Activated T-cell treated with anti-CD3 and anti-CD28 coated beads for 24 hours (primary cell): ENCODE results near the gene SH3PXD2B.
"Not testable (repeated sequence)": the region's sequence is repeated elsewhere in the genome, so short reads cannot be mapped to it uniquely, and the experiment has no call there.

ENCODE experiments used
- DNase-seq: peaks from one replicate; pipeline ENCODE4 v3.0.0-alpha.2; 2020; ENCODE audit warnings: low read depth

The SH3PXD2B gene

GRCh38 chr5:172485511-172486202, 31.3 kb upstream of the SH3PXD2B start:
- DNase-seq = no peak

GRCh38 chr5:172484664-172485063, 30.3 kb upstream of the SH3PXD2B start:
- no peak for DNase-seq

- no peak for DNase-seq
Measured at GRCh38 chr5:172482156-172483020, 28.1 kb upstream of the SH3PXD2B start.

GRCh38 chr5:172481011-172481800, 26.9 kb upstream of the SH3PXD2B start:
- no peak for DNase-seq

DNA sequence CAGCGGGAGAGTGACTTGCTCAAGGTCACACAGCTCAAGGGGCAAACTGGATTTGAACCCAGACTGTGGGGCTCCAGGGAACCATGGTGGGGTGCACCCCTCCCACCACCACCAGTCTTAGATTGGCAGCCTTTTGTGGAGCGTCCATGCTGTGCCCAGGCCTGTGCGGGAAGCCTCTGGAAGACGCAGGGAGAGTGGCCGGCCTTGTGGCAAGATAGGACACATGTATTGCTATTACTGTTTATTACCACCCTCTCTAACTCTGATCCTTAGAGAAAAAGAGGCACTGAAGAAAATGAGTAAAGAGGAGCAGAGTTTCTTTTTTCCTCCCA, 25.4 kb upstream of the SH3PXD2B start:
- no peak for DNase-seq

- peak; percentile 55 for DNase-seq
Measured at GRCh38 chr5:172479034-172479783, 24.9 kb upstream of the SH3PXD2B start.

GRCh38 chr5:172478695-172479033, 24.3 kb upstream of the SH3PXD2B start:
- not testable (repeated sequence) for DNase-seq

DNA sequence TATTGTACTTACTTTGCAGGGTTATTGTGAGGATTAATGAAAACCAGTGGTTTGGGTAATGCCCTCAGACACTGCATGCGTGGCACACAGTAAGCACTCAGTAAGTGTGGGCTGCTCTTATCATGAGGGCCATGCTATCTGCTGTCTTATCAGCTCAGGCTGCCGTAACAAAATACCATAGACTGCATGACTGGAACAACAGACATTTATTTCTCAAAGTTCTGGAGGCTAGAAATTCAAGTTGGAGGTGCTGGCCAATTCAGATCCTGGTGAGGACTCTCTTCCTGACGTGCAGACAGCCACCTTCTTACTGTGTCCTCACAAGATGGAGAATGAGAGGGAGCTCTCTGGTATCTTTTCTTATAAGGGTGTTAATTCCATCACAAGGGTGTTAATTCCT, 23.9 kb upstream of the SH3PXD2B start:
- DNase-seq = no peak

DNA sequence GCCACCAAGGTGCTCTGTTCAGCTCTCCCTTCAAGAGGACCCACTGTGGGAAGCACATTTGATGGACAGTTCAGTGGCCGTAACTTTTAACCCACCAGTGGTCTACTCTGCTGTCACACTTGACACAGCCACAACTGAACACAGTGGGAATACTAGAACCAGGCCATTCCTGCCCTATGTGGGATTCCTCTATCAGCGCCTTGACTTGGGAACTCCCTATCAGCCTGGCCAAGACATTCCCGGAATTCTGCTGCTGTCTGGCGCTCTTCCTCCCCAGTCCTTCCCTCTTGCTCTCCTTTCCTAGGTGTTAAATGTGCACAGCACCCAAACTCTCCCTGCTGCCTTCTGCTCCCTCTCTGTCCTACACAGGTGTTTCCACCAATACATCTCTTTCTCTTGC, 23.1 kb upstream of the SH3PXD2B start:
- no peak for DNase-seq

GRCh38 chr5:172474293-172474692, 20.0 kb upstream of the SH3PXD2B start:
- no peak for DNase-seq

GRCh38 chr5:172473427-172473826, 19.1 kb upstream of the SH3PXD2B start:
- no peak for DNase-seq

DNA sequence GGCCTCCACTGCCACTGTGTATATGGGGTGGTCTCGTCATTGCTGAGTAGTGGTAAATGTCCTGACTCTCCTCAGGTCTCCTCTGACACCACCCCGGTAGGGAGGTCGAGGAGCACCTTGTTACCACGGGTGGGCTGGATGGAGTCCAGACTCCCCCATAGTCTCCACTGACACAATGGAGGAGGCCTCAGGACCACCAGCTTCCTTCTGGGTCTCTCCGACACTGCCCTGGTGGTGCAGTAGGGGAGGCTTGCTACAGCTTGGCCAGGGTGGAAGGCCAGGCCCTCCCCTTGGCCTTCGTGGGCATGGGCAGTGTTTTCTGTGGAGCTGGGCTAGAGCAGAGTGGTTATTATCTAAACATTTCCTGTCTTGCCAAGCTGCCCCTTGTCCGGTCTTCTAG, 15.4 kb upstream of the SH3PXD2B start:
- no peak for DNase-seq

DNA sequence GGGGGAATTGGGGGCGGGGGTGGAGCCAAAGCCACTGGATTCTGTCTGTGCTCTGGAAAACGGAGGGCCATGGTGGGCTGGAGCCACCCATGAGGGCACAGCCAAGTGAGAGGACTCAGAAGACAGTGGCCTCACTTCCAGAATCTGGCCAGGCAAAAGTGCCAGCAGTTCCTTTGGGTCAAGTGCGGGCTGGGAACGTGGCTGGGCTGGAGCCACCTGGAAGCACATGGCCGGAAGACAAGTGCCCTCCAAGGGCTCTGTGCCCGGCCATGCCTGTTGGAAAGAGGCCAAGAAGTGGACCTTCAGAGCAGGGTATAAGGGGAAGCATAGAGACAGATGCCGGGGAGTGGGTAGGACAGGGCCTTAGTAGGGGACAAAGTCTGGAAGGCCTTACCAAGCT, 11.7 kb upstream of the SH3PXD2B start:
- DNase-seq = no peak

DNA sequence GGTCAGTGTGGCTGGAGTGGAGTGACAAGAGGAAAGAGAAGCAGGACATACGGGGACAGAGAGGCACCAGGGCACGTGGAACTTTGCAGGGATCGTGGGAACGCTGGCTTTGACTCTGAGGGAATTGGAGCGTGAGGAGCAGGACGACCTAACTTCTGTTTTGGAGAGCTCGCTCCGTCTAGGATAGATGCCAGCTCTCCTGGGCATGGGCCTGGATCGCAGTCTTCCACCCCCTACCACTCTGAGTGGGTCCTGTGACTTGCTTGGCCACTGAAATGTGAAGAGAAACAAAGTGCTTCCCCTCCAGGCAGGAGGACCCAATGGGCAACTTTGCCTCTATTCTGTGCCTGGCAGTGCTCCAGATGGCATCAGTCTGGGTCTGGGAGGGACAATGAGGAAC, 8.7 kb upstream of the SH3PXD2B start:
- no peak for DNase-seq

- no peak for DNase-seq
Measured at GRCh38 chr5:172459783-172460165, 5.4 kb upstream of the SH3PXD2B start.

- DNase-seq = no peak
Measured at GRCh38 chr5:172458976-172459782, 4.9 kb upstream of the SH3PXD2B start.

DNA sequence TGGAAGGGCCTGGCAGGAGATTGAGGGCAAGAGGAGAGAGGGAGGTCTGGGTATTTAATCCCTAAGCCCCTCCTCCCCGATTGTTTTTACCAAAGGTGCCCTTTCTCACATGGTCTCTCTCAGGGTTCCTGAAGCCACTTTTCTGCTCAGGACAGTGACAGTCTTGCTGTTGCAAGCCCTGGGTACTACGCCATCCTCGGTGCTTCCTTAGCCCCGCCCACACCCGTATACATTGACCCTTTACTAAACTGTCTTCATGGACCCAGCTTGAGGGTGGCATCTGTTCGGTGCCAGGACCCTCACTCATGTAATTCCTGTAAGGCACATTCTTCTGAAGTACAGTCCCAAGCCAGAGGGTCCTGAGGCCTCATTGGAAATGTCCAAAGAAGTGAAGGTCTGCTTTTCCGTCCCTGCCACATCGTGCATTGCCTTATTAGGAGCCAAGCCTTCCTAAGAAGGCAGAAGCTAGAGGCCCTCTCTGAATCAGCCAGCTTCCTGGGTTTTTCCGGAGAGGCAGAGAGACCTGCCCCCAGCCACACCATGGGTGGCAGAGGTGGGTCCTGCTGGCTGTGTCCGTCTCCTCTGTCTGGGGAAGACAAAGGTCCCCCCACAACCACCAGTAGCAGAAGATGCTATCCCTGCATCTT, 1.9 kb upstream of the SH3PXD2B start:
- DNase-seq = no peak

- no peak for DNase-seq
Measured at GRCh38 chr5:172455511-172456061, 1.3 kb upstream of the SH3PXD2B start.

DNA sequence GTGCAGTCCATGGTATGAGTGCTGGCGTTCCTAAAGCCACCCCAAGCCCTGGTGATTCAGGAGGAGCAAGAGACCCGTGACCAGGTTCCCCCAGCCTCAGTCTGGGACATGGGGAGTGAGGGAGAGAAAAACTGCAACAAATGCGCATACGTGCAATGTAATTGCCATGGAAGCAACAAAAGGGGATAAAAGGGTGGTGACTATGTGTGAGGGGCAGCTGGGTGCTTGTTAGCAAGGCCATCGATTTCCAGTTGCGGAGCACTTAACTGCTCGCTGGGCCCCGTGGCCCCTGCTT, 709 bp upstream of the SH3PXD2B start:
- no peak for DNase-seq

- no peak for DNase-seq
Measured at GRCh38 chr5:172453986-172454357, 353 bp downstream of the SH3PXD2B start.
